ENCODE measurements around the gene GARNL3.

DNA sequence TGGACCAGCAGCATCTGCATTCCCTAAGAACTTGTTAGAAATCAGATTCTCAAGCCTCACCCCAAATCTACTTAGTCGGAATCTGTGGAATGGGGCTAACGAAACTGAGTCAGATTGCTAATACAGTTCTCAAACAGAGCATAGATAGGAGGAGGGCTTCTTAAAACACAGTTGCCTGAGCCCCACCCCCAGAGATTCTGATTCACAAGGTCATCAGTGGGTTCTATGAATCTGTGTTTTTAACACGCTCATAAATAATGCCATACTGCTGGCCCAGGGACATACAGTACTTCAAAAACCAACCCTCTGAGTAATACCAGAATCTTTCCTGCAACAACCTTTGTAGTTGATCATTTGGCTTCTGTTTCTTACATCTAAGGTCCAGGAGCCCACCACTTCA, 32.9 kb upstream of the GARNL3 start:
- TF ChIP-seq, protein P1, sequence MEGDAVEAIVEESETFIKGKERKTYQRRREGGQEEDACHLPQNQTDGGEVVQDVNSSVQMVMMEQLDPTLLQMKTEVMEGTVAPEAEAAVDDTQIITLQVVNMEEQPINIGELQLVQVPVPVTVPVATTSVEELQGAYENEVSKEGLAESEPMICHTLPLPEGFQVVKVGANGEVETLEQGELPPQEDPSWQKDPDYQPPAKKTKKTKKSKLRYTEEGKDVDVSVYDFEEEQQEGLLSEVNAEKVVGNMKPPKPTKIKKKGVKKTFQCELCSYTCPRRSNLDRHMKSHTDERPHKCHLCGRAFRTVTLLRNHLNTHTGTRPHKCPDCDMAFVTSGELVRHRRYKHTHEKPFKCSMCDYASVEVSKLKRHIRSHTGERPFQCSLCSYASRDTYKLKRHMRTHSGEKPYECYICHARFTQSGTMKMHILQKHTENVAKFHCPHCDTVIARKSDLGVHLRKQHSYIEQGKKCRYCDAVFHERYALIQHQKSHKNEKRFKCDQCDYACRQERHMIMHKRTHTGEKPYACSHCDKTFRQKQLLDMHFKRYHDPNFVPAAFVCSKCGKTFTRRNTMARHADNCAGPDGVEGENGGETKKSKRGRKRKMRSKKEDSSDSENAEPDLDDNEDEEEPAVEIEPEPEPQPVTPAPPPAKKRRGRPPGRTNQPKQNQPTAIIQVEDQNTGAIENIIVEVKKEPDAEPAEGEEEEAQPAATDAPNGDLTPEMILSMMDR (conservative IDR thresholded peaks at IDR 0.05; ENCODE audit: low read depth, low read length): no peak
- no peak for TF ChIP-seq EZH2phosphoT487 (IDR thresholded peaks at IDR 0.05; ENCODE audit: borderline replicate concordance, low read length)

Measured in PC-3 (cell line).